Bronchial epithelial cell (primary cell): Measurements from ENCODE around the gene TEX22. TPM values are rescaled to one million over a fixed set of nuclear protein-coding genes. Genes with fewer than 3 reads are reported as not detected.
A peak's percentile ranks its signal among the peaks of the same experiment; 100 is the strongest.

Experiments
- DNase-seq: peaks from one replicate; pipeline ENCODE4 v3.0.0-alpha.2; 2010; ENCODE audit warnings: low read depth
- FAIRE-seq: peaks from 2 replicates; lab custom pipeline; 2011; peaks lifted over from hg19 to GRCh38; lab: Jason Lieb, UNC
- H3K27me3 ChIP-seq: 2 replicates; pipeline ENCODE4 v1.5.1; 2011; ENCODE audit warnings: low read length; ENCODE audit not compliant: control insufficient read depth, insufficient read depth
- H3K36me3 ChIP-seq: 2 replicates; pipeline ENCODE4 v1.5.1; 2011; ENCODE audit warnings: low read length; ENCODE audit not compliant: control insufficient read depth, insufficient read depth
- H3K4me3 ChIP-seq: 2 replicates; pipeline ENCODE4 v1.5.1; 2011; ENCODE audit warnings: mild to moderate bottlenecking, low read depth, low read length, control low read depth
- CTCF ChIP-seq: IDR thresholded peaks from 2 replicates; pipeline ENCODE4 v1.5.1; 2011; ENCODE audit warnings: mild to moderate bottlenecking, moderate library complexity, low read length, control low read depth, inconsistent platforms; ENCODE audit not compliant: insufficient read depth, severe bottlenecking
- total RNA-seq: library from RNA; depleted of rRNA; stranded (reverse); fragments of >200 nt; gene quantifications from 2 replicates; pipeline ENCODE4 v1.2.1, GENCODE V29; 2014

The TEX22 gene
- 0.38 and 1.8 TPM in 2 replicates for total RNA-seq

- no peak for TF ChIP-seq CTCF
- DNase-seq (peak; percentile 8), FAIRE-seq (no peak)
- Histone ChIP-seq H3K27me3 (no peaks in the 10 kb centered on the region), H3K36me3 (peaks cover 14% of the 10 kb centered on the region), H3K4me3 (peak within 1 kb of the TSS; percentile 83)
These were observed at the start of gene TEX22 for GRCh38 chr14:105398044-105398725. TEX22 (plus strand) TSS chr14:105398538; CDS start chr14:105399341, 803 bp downstream.

- Histone ChIP-seq H3K36me3 (no peaks in the 10 kb centered on the region), H3K27me3 (no peaks in the 10 kb centered on the region), H3K4me3 (no peak overlapping the region)
- TF ChIP-seq CTCF: no peak
- FAIRE-seq: no peak
- DNase-seq: no peak
These were observed 49.2 kb upstream of the TEX22 start for GRCh38 chr14:105348945-105349699.

- no peak for DNase-seq
- H3K4me3 ChIP-seq: no peak overlapping the region
- FAIRE-seq: no peak
- no peak for TF ChIP-seq CTCF
- no peaks in the 10 kb centered on the region for H3K27me3 ChIP-seq
- H3K36me3 ChIP-seq: no peaks in the 10 kb centered on the region
These were observed 48.3 kb upstream of the TEX22 start for GRCh38 chr14:105349992-105350391.

- Histone ChIP-seq H3K27me3 (no peaks in the 10 kb centered on the region), H3K4me3 (no peak overlapping the region), H3K36me3 (no peaks in the 10 kb centered on the region)
- no peak for FAIRE-seq
- no peak for DNase-seq
- no peak for TF ChIP-seq CTCF
These were observed 47.7 kb upstream of the TEX22 start for GRCh38 chr14:105350450-105351244.

- FAIRE-seq: no peak
These were observed 46.9 kb upstream of the TEX22 start for GRCh38 chr14:105351410-105351809.

More at GRCh38 chr14:105351410-105351809, 46.9 kb upstream of the TEX22 start:
- no peak for DNase-seq
- no peak for TF ChIP-seq CTCF
- Histone ChIP-seq H3K4me3 (no peak overlapping the region), H3K36me3 (peaks cover 2% of the 10 kb centered on the region), H3K27me3 (no peaks in the 10 kb centered on the region)
